ENCODE results near the gene CRTAC1. TPM values are rescaled to one million over a fixed set of nuclear protein-coding genes. Genes with fewer than 3 reads are reported as not detected.

The CRTAC1 gene
- total RNA-seq, 1 donor from 2014 or later: 0.66 TPM

DNA sequence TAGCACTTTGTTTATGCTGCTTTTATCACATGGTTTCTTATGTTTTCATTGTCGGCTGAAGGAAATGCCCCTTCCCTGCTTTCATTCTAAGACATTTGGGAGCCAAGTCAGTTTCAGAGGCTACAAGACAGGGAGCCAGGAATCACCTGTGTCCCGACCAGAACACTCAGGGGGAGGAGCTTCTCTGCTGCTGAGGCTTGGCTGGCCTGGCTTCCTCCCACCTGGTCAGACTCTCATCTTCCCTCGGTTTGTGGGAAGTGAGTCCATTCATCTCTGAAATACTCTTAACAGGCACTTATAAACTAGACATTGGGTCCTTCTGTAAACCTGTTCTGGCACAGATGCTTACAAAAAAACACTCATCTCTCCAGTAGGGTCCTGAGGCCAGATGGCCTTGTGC is 200.4 kb downstream of the CRTAC1 start:
- H3K27ac Mint-ChIP-seq (ENCODE audit: unreplicated experiment): no peak overlapping the region
- Histone ChIP-seq H3K27me3 (ENCODE audit: insufficient read depth, low read length) (peaks cover 9% of the 10 kb centered on the region), H3K9ac (ENCODE audit: low read length) (no peak overlapping the region), H2AFZ (ENCODE audit: low read depth, low read length) (no peak overlapping the region), H3K4me3 (ENCODE audit: insufficient read depth, low read depth, low read length) (no peak overlapping the region), H3K9me3 (ENCODE audit: insufficient read depth, low read depth, low read length) (no peaks in the 10 kb centered on the region), H3K27ac (ENCODE audit: low read depth, low read length) (no peak overlapping the region), H3K36me3 (ENCODE audit: insufficient read depth, low read length) (no peaks in the 10 kb centered on the region), H3K4me2 (ENCODE audit: low read length) (no peak overlapping the region), H3K79me2 (ENCODE audit: insufficient read depth, low read length) (no peaks in the 10 kb centered on the region), H4K20me1 (ENCODE audit: insufficient read depth, low read length) (no peaks in the 10 kb centered on the region), H3K4me1 (ENCODE audit: insufficient read depth, low read length) (peaks cover 4% of the 10 kb centered on the region)
- DNase-seq (ENCODE audit: low read depth) (no peak), FAIRE-seq (no peak)
- H3K36me3 Mint-ChIP-seq (ENCODE audit: low read depth, unreplicated experiment): no peaks in the 10 kb centered on the region
- TF ChIP-seq EZH2 (IDR thresholded peaks at IDR 0.05; ENCODE audit: insufficient read depth, low read length): no peak
- TF ChIP-seq, protein P1, sequence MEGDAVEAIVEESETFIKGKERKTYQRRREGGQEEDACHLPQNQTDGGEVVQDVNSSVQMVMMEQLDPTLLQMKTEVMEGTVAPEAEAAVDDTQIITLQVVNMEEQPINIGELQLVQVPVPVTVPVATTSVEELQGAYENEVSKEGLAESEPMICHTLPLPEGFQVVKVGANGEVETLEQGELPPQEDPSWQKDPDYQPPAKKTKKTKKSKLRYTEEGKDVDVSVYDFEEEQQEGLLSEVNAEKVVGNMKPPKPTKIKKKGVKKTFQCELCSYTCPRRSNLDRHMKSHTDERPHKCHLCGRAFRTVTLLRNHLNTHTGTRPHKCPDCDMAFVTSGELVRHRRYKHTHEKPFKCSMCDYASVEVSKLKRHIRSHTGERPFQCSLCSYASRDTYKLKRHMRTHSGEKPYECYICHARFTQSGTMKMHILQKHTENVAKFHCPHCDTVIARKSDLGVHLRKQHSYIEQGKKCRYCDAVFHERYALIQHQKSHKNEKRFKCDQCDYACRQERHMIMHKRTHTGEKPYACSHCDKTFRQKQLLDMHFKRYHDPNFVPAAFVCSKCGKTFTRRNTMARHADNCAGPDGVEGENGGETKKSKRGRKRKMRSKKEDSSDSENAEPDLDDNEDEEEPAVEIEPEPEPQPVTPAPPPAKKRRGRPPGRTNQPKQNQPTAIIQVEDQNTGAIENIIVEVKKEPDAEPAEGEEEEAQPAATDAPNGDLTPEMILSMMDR (IDR thresholded peaks at IDR 0.05; ENCODE audit: insufficient read depth, low read depth, low read length): no peak
- H3K9me3 Mint-ChIP-seq (ENCODE audit: unreplicated experiment): no peaks in the 10 kb centered on the region
- no peak overlapping the region for H3K4me3 Mint-ChIP-seq (ENCODE audit: unreplicated experiment)
- peaks cover 6% of the 10 kb centered on the region for H3K4me1 Mint-ChIP-seq (ENCODE audit: low read depth, unreplicated experiment)
- peaks cover 60% of the 10 kb centered on the region for H3K27me3 Mint-ChIP-seq (ENCODE audit: low read depth, unreplicated experiment)

DNA sequence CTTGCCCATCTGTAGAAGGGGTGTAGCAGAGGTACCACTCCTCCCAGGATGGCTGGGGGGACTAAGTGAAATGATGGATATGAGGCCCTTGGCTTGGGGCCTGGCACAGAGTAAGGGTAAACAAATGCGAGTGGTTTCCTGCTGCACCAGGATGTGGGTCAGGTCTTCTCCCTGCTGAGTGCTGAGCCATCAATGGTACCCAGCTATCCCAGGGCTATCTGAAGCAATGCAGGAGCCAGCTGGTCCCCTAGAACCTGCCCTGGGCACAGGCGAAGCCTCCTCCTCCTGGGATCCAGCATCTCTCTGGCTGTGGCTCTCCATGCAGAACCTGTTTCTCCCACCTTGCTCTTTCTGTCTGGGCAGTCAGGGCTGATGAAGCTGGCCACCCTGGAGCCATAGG is 201.7 kb downstream of the CRTAC1 start:
- no peaks in the 10 kb centered on the region for H3K9me3 ChIP-seq (ENCODE audit: insufficient read depth, low read depth, low read length)
- peaks cover 4% of the 10 kb centered on the region for H3K27me3 ChIP-seq (ENCODE audit: insufficient read depth, low read length)
- H3K27me3 Mint-ChIP-seq (ENCODE audit: low read depth, unreplicated experiment): peaks cover 60% of the 10 kb centered on the region
- H2AFZ ChIP-seq (ENCODE audit: low read depth, low read length): no peak overlapping the region
- no peak overlapping the region for H3K9ac ChIP-seq (ENCODE audit: low read length)
- no peaks in the 10 kb centered on the region for H3K9me3 Mint-ChIP-seq (ENCODE audit: unreplicated experiment)
- H3K4me3 ChIP-seq (ENCODE audit: insufficient read depth, low read depth, low read length): no peak overlapping the region
- no peak for DNase-seq (ENCODE audit: low read depth)
- no peak overlapping the region for H3K4me2 ChIP-seq (ENCODE audit: low read length)
- no peak overlapping the region for H3K27ac ChIP-seq (ENCODE audit: low read depth, low read length)
- H3K4me3 Mint-ChIP-seq (ENCODE audit: unreplicated experiment): no peak overlapping the region
- no peaks in the 10 kb centered on the region for H3K36me3 Mint-ChIP-seq (ENCODE audit: low read depth, unreplicated experiment)
- H3K4me1 ChIP-seq (ENCODE audit: insufficient read depth, low read length): peaks cover 4% of the 10 kb centered on the region
- no peaks in the 10 kb centered on the region for H4K20me1 ChIP-seq (ENCODE audit: insufficient read depth, low read length)
- no peak overlapping the region for H3K27ac Mint-ChIP-seq (ENCODE audit: unreplicated experiment)
- no peak for TF ChIP-seq EZH2 (IDR thresholded peaks at IDR 0.05; ENCODE audit: insufficient read depth, low read length)
- TF ChIP-seq, protein P1 (IDR thresholded peaks at IDR 0.05; ENCODE audit: insufficient read depth, low read depth, low read length): no peak
- FAIRE-seq: no peak
- no peaks in the 10 kb centered on the region for H3K79me2 ChIP-seq (ENCODE audit: insufficient read depth, low read length)
- peaks cover 6% of the 10 kb centered on the region for H3K4me1 Mint-ChIP-seq (ENCODE audit: low read depth, unreplicated experiment)
- no peaks in the 10 kb centered on the region for H3K36me3 ChIP-seq (ENCODE audit: insufficient read depth, low read length)

DNA sequence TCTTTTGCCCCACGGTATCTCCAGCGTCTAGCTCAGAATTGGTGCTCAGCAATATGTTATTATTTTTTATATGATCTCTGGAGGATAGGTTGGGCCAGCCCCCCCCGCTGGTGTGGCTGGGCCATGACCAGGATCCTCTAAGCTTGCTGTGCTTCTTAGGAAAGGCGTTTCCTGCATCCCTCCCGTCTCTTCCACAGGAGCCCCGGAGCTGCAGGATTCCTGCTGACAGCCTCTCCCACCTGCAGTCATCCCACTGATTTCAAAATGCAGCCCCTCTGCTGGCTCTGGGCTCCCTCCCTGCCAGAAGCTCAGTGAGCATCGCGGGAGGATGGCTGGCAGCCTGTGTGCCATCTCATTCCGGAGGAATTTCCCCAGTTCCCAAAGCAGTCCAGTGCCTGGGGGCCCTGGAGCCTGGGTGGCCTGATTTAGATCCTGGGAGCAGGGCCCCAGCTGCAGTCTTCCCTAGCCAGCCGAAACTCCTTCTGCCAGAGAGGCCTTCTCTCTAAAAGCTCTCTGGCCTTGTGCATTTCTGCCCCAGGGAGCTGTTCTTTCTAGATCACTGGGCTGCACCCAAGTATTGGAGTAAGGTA is 202.6 kb downstream of the CRTAC1 start:
- no peaks in the 10 kb centered on the region for H3K36me3 ChIP-seq (ENCODE audit: insufficient read depth, low read length)
- FAIRE-seq: no peak
- TF ChIP-seq, protein P1 (IDR thresholded peaks at IDR 0.05; ENCODE audit: insufficient read depth, low read depth, low read length): no peak
- TF ChIP-seq EZH2 (IDR thresholded peaks at IDR 0.05; ENCODE audit: insufficient read depth, low read length): no peak
- no peak overlapping the region for H3K27ac ChIP-seq (ENCODE audit: low read depth, low read length)
- Mint-ChIP-seq H3K27me3 (ENCODE audit: low read depth, unreplicated experiment) (peaks cover 53% of the 10 kb centered on the region), H3K27ac (ENCODE audit: unreplicated experiment) (no peak overlapping the region), H3K4me1 (ENCODE audit: low read depth, unreplicated experiment) (peaks cover 6% of the 10 kb centered on the region), H3K9me3 (ENCODE audit: unreplicated experiment) (no peaks in the 10 kb centered on the region), H3K4me3 (ENCODE audit: unreplicated experiment) (no peak overlapping the region), H3K36me3 (ENCODE audit: low read depth, unreplicated experiment) (no peaks in the 10 kb centered on the region)
- H3K4me2 ChIP-seq (ENCODE audit: low read length): no peak overlapping the region
- DNase-seq (ENCODE audit: low read depth): no peak
- no peaks in the 10 kb centered on the region for H3K79me2 ChIP-seq (ENCODE audit: insufficient read depth, low read length)
- H3K9ac ChIP-seq (ENCODE audit: low read length): no peak overlapping the region
- H3K9me3 ChIP-seq (ENCODE audit: insufficient read depth, low read depth, low read length): no peaks in the 10 kb centered on the region
- H2AFZ ChIP-seq (ENCODE audit: low read depth, low read length): no peak overlapping the region
- H3K4me3 ChIP-seq (ENCODE audit: insufficient read depth, low read depth, low read length): no peak overlapping the region
- H3K27me3 ChIP-seq (ENCODE audit: insufficient read depth, low read length): peaks cover 3% of the 10 kb centered on the region
- H3K4me1 ChIP-seq (ENCODE audit: insufficient read depth, low read length): peaks cover 4% of the 10 kb centered on the region
- no peaks in the 10 kb centered on the region for H4K20me1 ChIP-seq (ENCODE audit: insufficient read depth, low read length)

All from astrocyte (in vitro differentiated cells and primary cell).